LNCAP (cell line): ENCODE results near the gene FRMD4A.

Experiments used
- CTCF ChIP-seq: fragments of 450-650 bp; IDR thresholded peaks from 2 replicates; pipeline ENCODE4 v1.5.1; 2017; ENCODE audit warnings: mild to moderate bottlenecking

FRMD4A gene

GRCh38 chr10:14247377-14248116 is 83.2 kb downstream of the FRMD4A start:
- TF ChIP-seq CTCF: no peak

GRCh38 chr10:14244801-14245211 is 85.9 kb downstream of the FRMD4A start:
- TF ChIP-seq CTCF: no peak

- TF ChIP-seq CTCF: no peak
Measured at GRCh38 chr10:14244147-14244546, 86.6 kb downstream of the FRMD4A start.

GRCh38 chr10:14243221-14243620 is 87.5 kb downstream of the FRMD4A start:
- no peak for TF ChIP-seq CTCF

GRCh38 chr10:14241196-14241595 is 89.5 kb downstream of the FRMD4A start:
- no peak for TF ChIP-seq CTCF

- peak; percentile 15; the same call in 1 of the 2 replicates for TF ChIP-seq CTCF
Measured at GRCh38 chr10:14240253-14241189, 90.2 kb downstream of the FRMD4A start.

- TF ChIP-seq CTCF: no peak
Measured at GRCh38 chr10:14236341-14236740, 94.4 kb downstream of the FRMD4A start.
